ENCODE results near the gene PARD3B. TPM values are rescaled to one million over a fixed set of nuclear protein-coding genes. Genes with fewer than 3 reads are reported as not detected.

Gene PARD3B
- total and polyA plus RNA-seq, 10 of the 15 experiments (the other 5 are each of a cell fraction or from before 2014, with no cell fraction given): 0.01 to 0.54 (median 0.07) TPM; not detected in 7

- Histone ChIP-seq H4K20me1 (ENCODE audit: control insufficient read depth, insufficient read depth) (no peaks in the 10 kb centered on the region), H3K27me3 (replicated peaks in 1 of 2; ENCODE audit: control insufficient read depth in 2 of 2, insufficient read depth in 2 of 2, low read length in 1 of 2) (no peaks in the 10 kb centered on the region), H3K4me2 (ENCODE audit: control insufficient read depth, insufficient read depth) (no peak overlapping the region), H3K79me2 (ENCODE audit: control insufficient read depth, insufficient read depth, low read length) (no peaks in the 10 kb centered on the region), H2AFZ (ENCODE audit: control insufficient read depth, low read depth, low read length) (no peak overlapping the region), H3K4me1 (ENCODE audit: control insufficient read depth, insufficient read depth, low read length) (no peaks in the 10 kb centered on the region), H3K27ac (ENCODE audit: control insufficient read depth, insufficient read depth) (no peak overlapping the region), H3K9ac (ENCODE audit: control insufficient read depth, insufficient read depth, low read length) (no peak overlapping the region), H3K4me3 (no peak overlapping the region), H3K36me3 (ENCODE audit: control insufficient read depth in 2 of 2, insufficient read depth in 2 of 2, low read length in 1 of 2) (no peaks in the 10 kb centered on the region), H3K9me3 (replicated peaks; ENCODE audit: control insufficient read depth, insufficient read depth, low read length) (no peaks in the 10 kb centered on the region)
- ATAC-seq (no peak), DNase-seq (ENCODE audit: low read depth, low spot score) (no peak), FAIRE-seq (no peak)
- TF ChIP-seq KDM1A (IDR thresholded peaks at IDR 0.05; ENCODE audit: borderline replicate concordance) (no peak), USF2 (IDR thresholded peaks at IDR 0.05; ENCODE audit: borderline replicate concordance, low read depth, low read length) (no peak), USF1 (IDR thresholded peaks at IDR 0.05; ENCODE audit: borderline replicate concordance, extremely low read length, insufficient read depth, low read depth, low read length) (no peak), ATF2 (IDR thresholded peaks at IDR 0.05; ENCODE audit: low read length) (no peak), STAT1 (conservative IDR thresholded peaks at IDR 0.05) (no peak), POLR2A (IDR thresholded peaks at IDR 0.05; ENCODE audit: low read depth, low read length) (no peak), FOS (IDR thresholded peaks at IDR 0.05; ENCODE audit: borderline replicate concordance, extremely low read depth, insufficient read length) (no peak), TARDBP (IDR thresholded peaks at IDR 0.05; ENCODE audit: borderline replicate concordance) (no peak), CREB1 (IDR thresholded peaks at IDR 0.05; ENCODE audit: low read depth) (no peak)
- intact Hi-C loops (cut with micrococcal nuclease; ENCODE audit: unreplicated experiment): no loop called here
- ChIA-PET RAD21 (ENCODE audit: unreplicated experiment) (interaction anchor here (0.6 kb wide), 1 partner anchor 262 kb away, joined by 3 read pairs; no protein-coding TSS in a partner anchor), POLR2A (no interaction called here), SMC1A (ENCODE audit: uncharacterized antibody, unreplicated experiment) (no interaction called here), CTCF (interaction anchor here (1.1 kb wide), 1 partner anchor 12 kb away, joined by 3 read pairs; no protein-coding TSS in a partner anchor)
- WGBS (ENCODE audit: insufficient coverage, insufficient replicate concordance, low lambda C conversion rate, missing lambda C conversion rate): 39% methylated on average over 1 of the region's 1 CpG
- BruUV-seq (replicated peaks): no TSS peak
- in situ Hi-C loops (cut with MboI): no loop called here
Measured at GRCh38 chr2:204585930-204586329, 40.7 kb downstream of the PARD3B start.
